ENCODE results near the gene LYZL6.
"Not testable (repeated sequence)": the region's sequence is repeated elsewhere in the genome, so short reads cannot be mapped to it uniquely, and the experiment has no call there.

The LYZL6 gene

DNA sequence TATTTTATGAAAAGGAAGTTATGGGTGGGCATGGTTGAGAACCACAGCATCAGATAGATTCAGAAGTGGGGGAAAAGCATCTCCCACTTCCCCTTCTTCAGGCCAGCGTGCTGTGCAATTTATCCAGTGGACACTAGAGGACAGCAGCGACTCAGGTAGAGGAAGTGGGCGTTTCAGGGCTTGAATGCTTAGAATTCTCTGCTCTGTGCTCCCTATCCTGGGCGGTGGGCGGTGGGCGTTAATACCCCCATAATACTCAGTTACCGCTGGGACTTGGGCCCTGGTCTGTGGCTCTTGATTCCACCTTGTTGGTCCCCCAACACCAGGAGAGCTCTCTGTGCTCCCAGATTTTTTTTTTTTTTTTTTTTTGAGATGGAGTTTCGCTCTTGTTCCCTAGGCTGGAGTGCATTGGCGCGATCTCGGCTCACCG is 3.7 kb upstream of the LYZL6 start:
- DNase-seq (ENCODE audit: low read depth in 3 of 3, low spot score in 1 of 3) = peak in 1 of 3 donors; percentile 7

DNA sequence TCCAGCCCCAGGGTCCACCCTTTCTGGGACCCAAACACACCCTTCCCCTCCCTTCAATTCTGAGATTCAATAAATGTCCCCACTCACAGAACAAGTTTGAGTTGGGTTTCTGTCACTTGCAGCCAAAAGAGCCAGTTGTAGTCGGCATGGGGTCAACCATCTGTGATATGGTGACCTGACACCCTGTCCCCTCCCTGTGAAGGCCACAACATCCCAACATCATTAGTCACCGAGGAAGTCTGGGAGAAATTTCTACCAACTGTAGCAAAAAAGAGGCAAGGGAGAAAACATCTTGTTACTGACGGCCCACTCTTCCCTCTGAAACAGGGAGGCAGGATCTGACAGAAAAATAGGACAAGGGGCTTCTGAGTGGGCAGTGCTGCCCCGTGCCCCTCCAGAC is 638 bp upstream of the LYZL6 start:
- DNase-seq (ENCODE audit: low read depth in 3 of 3, low spot score in 1 of 3) = no peak

DNA sequence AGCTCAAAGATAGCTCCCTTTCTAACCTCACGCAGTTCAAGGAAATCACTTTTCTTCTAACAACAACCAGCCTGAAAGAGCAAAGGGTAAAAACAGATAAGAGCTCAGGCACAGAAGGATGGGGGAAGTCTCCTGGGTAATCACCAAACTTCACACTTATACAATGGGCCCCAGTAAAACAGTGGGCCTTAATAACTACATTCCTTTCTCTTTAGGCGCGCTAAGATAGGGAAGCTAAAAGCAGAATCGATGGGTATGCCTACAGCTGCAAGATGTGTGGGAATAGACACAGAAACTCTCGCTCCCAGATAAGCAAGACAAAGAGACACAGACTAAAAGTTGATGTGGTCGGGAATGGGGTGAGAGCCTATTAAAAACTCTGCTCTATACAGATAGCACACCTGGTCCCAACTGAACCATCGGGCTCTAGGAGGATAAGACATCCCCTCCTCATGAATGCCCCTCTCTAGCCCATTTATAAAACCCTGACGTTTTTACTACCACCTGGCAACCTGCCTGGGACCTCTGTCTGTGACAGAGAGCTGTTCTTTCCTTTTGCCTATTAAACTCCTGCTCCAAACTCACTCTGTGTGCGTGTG is 826 bp downstream of the LYZL6 start:
- DNase-seq (ENCODE audit: low read depth in 3 of 3, low spot score in 1 of 3) = no peak

DNA sequence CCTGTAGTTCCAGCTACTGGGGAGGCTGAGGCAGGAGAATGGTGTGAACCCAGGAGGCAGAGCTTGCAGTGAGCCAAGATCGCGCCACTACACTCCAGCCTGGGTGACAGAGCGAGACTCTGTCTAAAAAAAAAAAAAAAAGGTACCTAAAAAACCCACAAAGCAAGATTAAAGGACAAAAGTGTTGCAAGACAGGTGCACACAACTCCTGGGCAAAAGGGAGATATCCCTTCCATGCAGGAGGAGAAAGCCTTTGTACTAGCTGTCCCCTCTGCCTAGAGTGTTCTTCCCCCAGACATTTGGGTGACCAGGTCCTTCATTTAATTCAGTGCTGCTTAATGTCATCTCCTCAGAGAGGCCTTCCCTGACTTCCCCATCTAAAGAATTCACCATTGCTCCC is 5.0 kb downstream of the LYZL6 start:
- DNase-seq (ENCODE audit: low read depth in 3 of 3, low spot score in 1 of 3) = not testable (repeated sequence)

DNA sequence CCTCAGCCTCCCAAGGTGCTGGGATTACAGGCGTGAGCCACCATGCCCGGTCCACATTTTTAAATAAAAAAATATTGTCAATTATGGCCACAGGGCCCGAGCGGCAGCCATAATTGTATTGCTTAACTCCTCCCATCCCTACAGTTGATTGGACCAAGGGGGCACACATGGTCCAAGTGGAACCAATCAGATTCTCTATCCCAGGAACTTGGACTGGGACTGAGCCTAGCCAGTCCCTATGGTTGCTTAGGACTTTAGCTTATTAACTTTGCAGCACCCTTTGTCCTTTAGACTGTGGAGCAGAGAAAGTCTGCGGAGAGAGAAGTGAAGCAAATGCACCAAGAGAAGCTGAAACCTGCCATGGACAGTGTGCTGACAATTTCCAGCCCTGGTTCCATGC is 7.5 kb downstream of the LYZL6 start:
- DNase-seq (ENCODE audit: low read depth in 3 of 3, low spot score in 1 of 3) = no peak

DNA sequence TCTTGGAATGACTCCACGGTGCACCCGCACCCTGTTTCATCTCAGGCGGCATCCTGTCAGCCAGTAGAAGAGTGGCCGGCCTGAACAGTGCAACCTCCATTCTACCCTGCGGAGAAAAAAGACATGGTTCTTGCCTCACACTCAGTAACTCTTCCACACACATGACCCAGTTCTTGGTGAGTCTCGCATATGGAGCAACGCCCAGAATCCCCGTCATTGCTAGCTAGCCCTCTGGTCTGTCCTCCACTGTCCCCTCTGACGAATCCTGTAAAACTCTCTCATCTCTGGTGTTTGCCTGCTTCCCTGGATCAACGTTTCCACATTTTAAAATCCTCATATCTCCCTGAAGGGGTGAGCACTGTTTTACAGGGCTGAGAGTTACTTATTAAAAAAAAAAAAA is 8.8 kb downstream of the LYZL6 start:
- no peak for DNase-seq (ENCODE audit: low read depth in 3 of 3, low spot score in 1 of 3)

DNA sequence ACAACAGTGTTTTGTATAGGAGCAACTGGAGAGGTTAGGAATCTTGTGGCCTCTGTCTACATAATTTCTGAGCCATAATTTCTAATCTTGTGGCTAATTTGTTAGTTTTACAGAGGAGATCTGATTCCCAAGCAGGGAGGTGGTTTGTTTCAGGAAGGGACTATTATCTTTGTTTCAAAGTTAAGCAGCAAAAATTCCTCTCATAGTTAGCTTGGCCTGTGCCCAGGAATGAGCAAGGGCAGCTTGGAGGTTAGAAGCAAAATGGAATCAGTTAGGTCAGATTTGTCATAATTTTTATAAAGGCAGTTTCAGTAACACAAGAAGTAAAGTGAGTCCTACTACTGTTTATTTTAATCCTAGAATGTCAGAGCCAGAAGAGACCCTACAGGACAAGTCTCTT is 10.9 kb downstream of the LYZL6 start:
- DNase-seq (ENCODE audit: low read depth in 3 of 3, low spot score in 1 of 3) = no peak

DNA sequence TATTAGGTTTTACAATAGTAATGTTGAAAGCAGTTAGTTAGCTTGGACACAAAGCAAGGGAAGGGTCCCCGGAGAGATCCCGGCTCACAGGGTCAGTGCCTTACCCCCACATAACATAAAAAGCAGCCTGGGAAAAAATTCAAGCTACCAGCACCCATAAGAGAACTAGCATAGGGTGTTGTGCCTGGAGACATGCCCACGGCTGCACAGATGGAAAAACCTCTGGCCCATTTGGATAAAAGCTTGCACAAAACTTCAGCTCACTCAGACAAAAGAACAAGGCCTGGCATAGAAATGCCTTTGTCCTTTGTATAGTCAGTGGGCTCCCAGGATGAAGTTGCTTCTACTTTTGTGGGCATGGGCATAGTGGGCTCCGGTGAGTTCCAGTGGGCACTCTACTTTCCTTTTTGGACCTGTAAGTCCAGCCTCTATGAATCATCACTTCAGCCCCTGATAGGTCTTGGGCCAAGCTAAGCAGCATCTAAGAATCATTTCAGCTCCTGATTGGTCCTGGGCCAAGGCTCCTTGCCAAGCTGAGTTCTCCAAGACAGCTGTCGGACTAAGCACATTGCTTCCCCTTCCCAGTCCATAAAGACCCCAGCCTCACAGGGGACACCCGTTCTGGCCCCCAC is 11.6 kb downstream of the LYZL6 start:
- DNase-seq (ENCODE audit: low read depth in 3 of 3, low spot score in 1 of 3) = no peak

DNA sequence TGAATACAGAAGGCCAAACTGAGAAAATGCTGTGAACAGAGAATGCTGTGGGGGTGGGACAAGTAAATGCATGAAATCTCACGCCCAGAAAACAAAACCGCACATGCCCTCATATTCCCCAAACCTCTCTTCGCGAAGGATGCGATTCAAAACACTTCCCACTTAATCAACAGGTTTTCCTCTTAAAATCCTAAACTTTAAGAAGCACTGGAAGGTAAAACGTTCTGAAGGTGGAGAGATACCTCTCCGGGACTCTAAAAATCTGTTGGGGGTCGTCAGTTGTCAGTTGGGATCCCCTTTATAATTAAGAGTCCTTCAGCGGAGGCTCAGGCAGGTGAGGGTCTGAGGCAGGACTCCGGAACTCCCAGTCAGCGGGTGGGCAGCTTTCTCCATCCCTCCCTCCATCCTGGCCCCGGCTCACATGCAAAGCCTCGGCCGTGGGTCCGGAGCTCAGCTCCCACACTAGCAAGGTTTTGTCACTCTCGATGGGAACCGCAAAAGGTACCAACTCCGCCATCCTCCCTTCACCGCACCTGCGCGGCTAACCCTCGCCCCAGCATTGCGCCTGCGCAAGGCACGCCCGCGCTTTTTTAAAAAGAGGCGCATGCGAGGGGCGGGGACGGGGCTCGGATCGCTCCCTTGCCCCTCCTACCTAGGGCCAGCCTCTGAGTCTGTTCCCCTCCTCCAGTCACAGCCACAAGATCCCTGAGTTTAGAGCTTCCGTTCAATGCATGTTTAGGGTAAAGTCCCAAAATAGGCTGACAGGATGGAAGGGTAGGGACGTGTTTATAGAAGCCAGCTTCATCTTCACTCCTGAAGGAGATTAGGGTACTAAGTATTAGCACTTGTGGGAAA is 13.1 kb downstream of the LYZL6 start, which contains the start of gene RDM1:
Gene RDM1, minus strand, starts transcription at position 563 of the 855 bp plus-strand sequence. Its CDS starts 46 bp downstream, at position 517.
- peak; percentile 21 to 72 (median 48) for DNase-seq (ENCODE audit: low read depth in 3 of 3, low spot score in 1 of 3)

DNA sequence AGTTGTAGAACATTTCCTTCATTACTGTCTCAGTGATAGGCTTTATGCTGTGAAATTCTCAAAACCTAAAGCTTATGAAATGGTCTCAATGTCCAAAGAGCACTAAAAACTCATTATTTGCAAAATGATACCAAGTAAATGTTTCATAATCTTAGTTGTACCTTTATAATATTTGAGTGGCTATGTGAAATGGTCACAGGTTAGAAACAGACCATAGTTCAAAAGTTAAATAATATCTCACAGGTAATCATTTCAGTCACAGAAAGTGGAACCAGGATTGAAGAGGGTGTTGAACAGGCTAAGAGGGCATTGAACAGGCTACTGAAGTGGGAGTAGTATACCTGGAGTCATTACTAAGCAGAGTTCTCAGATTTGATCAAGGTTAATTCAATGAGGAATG is 15.8 kb downstream of the LYZL6 start:
- DNase-seq (ENCODE audit: low read depth in 3 of 3, low spot score in 1 of 3) = no peak

DNA sequence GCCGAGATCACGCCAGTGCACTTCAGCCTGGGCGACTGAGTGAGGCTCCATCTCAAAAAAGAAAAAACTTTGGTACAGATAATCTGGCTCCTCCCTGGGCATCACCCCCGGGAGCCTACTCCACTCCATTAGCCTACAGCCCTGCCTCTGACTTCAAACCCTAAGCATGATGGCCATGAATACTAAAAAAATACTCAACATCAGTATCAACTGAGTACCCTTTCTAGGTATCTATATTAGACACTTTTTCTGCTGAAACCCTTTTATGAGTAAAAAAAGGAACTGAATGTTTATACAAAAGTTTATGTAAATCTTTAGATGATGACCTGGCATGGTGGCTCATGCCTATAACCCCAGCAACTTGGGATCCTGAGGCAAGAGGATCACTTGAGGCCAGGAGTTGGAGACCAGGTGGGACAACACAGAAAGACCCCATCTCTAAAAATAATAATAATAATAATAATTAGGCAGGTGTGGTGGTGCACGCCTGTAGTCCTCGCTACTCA is 19.9 kb downstream of the LYZL6 start:
- no peak for DNase-seq (ENCODE audit: low read depth in 3 of 3, low spot score in 1 of 3)

DNA sequence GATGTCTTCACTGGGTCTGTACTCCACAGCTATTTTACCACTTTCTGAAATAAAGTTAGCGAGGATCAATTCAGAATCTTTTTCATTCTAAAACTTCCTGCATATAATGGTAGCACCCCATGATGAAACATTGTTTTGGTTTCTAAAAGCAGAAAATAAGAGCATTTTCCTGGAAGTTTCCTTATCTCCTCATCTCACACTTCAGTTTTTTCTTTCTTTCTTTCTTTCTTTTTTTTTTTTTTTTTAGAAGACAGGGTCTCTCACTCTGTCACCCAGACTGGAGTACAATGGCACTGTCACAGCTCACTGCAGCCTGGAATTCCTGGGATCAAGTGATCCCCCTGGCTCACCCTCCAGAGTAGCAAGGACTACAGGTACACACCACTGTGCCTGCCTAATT is 23.3 kb downstream of the LYZL6 start:
- DNase-seq (ENCODE audit: low read depth in 3 of 3, low spot score in 1 of 3) = no peak

DNA sequence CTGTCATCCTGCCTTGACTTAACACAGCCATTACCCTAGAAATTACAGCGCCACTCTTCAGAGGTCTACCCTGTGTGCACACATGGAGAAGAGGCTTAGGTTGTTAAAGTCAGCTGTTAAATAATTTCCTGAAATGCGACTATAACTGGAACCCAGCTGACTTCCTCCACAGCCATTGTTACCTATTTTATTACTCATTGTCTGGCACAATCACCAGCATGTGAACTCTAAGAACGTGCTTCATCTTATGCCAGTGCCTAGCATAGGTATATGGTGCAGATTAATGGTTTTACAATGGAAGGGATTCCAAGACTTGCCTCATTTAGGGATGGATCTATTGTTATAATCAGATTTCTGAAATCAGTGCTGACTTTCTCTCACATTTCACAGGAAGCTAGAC is 24.8 kb downstream of the LYZL6 start:
- DNase-seq (ENCODE audit: low read depth in 3 of 3, low spot score in 1 of 3) = no peak

DNA sequence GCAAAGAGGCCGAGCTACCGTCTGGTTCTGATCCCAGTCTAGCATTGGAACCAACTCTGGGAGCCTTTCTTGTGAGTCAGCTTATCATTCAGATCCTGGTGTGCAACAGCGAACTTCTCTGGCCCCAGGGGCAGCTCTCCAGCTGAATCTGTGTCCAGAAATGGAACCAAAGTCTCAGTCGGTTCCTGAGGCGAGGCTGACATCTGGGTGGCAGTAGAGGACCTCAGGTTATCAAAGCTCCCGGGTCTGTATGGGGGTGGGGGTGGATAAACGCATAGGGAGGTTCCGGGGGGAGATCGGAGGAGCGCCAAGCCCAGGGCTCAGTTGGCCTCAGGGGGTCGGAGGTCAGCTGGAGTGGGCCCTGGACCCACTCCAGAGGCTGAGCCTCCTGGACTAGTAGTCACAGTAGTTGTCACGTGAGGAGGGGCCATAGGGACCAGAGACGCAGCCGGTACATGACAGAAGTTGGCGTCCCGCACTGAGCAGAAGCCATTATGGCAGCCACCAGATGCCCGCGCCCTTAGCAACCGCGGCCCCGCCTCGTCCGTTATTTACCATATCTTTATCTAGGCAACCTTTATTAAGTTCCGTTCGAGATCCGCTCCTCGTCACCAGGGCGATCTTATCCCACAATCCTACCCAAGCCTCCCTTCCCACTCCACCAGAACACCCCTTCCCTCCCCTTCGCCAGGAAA is 25.8 kb downstream of the LYZL6 start:
- no peak for DNase-seq (ENCODE audit: low read depth in 3 of 3, low spot score in 1 of 3)

DNA sequence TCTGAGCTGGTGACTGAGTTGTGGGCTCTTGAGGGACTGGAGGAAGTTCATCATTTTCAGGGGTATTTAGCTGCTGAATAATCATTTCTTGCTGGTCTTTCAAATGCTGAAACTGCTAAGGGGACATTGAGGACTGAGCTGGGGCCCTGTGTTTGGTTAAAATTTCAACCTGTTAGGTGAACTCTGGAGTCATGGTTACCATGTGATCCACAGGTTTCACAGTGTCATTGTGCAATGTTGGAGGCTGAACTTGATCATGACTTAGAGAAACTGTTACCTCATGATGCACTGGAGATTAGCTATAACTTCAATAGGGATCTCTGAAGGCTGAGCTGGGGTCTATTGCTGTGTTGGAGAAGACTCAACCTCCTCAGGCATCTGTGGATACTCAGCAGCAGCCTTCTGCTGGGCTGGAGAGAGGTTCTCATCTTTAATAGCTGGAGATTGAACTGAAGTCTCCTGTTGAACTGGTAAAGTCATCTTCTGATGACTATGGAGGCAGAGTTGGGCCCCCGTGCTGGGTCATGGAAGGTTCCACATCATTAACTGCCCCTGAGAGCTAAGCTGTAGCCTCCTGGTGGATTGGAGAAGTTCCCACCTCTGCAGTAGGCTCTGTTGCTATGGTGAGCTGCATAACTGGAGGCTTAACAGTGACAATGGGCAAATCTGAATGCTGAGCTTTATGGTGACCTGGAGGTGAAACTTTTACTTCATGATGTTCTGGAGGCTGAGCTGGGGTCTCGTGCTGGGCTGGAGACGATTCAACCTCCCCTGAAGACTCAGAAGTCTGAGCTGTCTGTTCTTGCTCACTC is 28.2 kb downstream of the LYZL6 start:
- no peak for DNase-seq (ENCODE audit: low read depth in 3 of 3, low spot score in 1 of 3)

DNA sequence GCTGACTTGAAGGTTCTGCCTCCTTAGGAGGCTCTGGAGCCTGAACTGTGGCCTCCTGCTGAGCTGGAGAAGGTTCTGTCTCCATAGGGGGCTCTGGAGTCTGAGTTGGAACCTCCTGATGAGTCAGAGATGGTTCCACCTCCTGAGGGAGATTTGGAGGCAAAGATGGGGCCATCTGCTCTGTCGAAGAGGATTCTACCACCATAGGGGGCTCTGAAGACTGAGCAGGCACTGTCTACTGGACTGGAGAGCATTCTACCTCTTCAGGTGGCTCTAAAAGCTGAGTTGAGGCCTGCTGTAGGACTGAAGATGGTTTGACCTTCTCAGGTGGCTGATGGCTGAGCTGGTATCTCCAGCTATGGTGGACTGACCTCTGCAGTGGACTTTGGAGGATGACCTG is 29.2 kb downstream of the LYZL6 start:
- no peak for DNase-seq (ENCODE audit: low read depth in 3 of 3, low spot score in 1 of 3)

DNA sequence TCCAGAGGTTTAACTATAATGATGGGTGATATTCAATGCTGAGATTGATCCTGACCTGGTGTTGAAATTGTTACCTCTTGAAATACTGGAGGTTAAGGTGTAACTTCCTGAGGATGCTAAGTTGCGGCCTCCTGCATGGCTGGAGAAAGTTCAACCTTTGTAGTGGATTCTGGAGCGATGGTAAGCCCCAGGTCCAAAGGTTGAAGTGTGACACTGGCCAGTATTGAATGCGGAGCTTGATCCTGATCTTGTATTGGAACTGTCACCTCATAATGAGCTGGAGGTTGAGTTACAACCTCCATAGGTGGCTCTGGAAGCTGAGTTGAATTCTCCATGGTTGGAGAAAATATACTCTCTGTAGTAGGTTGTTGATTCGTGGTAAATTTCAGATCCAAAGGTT is 29.9 kb downstream of the LYZL6 start:
- DNase-seq (ENCODE audit: low read depth in 3 of 3, low spot score in 1 of 3) = no peak

DNA sequence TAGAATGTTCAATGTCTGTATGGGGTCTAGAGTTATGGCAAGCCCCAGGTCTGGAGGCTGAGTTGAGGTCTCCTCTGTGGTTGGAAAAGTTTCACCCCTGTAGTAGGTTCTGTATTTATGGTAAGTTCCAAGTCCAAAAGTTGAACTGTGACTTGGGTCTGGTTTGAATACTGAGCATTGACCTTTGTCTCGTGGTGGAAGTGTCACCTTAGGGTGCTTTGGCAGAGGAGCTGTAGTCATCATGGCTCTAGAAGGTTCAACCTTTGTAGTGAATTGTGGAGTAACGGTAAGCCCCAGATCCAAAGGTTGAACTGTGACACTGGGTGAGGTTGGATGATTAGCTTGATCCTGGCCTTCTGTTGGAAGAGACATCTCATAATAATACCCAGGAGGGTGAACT is 30.6 kb downstream of the LYZL6 start:
- no peak for DNase-seq (ENCODE audit: low read depth in 3 of 3, low spot score in 1 of 3)

DNA sequence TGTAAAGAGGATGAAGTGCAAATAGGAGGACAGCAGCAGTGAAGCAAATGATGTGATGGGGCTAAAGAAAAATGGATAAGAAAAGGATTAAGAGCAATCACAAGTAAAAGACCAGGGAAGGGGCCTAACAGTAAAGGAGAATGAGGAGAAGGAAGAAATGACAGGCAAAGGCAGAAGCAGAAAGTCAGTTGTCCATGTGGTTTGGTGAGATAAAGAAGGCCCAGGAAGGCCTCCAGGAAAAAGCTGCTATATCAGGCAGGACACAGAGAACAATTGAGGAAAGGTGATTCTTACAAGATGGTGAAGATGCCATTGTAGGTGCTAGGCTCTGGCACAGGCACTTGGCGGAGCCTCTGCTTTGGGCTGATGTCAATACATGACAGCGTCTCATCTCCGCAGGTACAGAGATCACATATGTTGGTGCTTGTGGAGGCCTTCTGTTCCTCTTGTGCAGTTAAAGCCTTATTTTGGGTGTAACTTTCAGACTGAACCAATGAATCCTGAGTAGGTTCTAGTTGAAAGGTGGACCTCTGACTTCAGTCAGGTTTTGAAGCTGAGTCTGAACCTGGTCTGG is 31.1 kb downstream of the LYZL6 start:
- DNase-seq (ENCODE audit: low read depth in 3 of 3, low spot score in 1 of 3) = no peak

DNA sequence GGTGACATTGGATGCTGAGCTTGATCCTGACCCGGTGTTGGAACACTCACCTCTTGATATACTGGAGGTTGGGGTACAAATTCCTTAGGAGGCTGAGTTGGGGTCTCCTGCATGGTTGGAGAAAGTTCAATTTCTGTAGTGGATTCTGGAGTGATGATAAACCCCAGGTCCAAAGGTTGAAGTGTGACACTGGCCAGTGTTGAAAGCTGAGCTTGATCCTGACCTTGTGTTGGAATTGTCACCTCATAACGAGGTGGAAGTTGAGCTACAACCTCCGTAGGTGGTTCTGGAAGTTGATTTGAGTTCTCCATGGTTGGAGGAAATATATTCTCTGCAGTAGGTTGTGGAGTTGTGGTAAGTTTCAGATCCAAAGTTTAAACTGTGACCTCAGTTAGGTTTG is 34.1 kb downstream of the LYZL6 start:
- no peak for DNase-seq (ENCODE audit: low read depth in 3 of 3, low spot score in 1 of 3)

Data from stimulated activated CD4-positive, alpha-beta T cell treated with anti-CD3 and anti-CD28 coated beads, TNF-alpha, amount 100 ng/mL, for 1 hour (primary cell).